Thoracic aorta (tissue), 2 donors: ENCODE measurements around the gene FAM185A. TPM values are rescaled to one million over a fixed set of nuclear protein-coding genes. Genes with fewer than 3 reads are reported as not detected.
"Not testable (repeated sequence)": the region's sequence is repeated elsewhere in the genome, so short reads cannot be mapped to it uniquely, and the experiment has no call there.

Source experiments
- ATAC-seq: fragments of 150-250 bp; one replicate; pipeline ENCODE4 v1.8.0; 2017; ENCODE audit warnings: low read depth; ENCODE audit not compliant: insufficient number of reproducible peaks, low FRiP score
- DNase-seq: peaks from one replicate; pipeline ENCODE4 v3.0.0-alpha.2; 2020; ENCODE audit warnings: low spot score
- H3K27ac ChIP-seq, 2 donors: fragments of 200-600 bp; sonication (generic); 1 replicate in 1 of 2; 2 replicates in 1 of 2; pipeline ENCODE4 v1.5.1; 2016; ENCODE audit warnings: mild to moderate bottlenecking in 2 of 2, moderate library complexity in 2 of 2
- H3K27me3 ChIP-seq: fragments of 200-600 bp; sonication (generic); replicated peaks from 2 replicates; pipeline ENCODE4 v1.6.0; 2016; ENCODE audit warnings: mild to moderate bottlenecking; ENCODE audit not compliant: insufficient read depth
- H3K36me3 ChIP-seq: fragments of 200-600 bp; sonication (generic); one replicate; pipeline ENCODE4 v1.5.1; 2016
- H3K4me1 ChIP-seq, 2 donors: fragments of 200-600 bp; sonication (generic); 1 replicate in 1 of 2; 2 replicates in 1 of 2; pipeline versions ENCODE4 v1.5.1 to v1.6.0; 2016; ENCODE audit warnings: low read depth in 2 of 2, mild to moderate bottlenecking in 1 of 2; ENCODE audit not compliant: control insufficient read depth in 1 of 2
- H3K4me3 ChIP-seq: fragments of 200-600 bp; sonication (generic); 2 replicates; pipeline ENCODE4 v1.5.1; 2016; ENCODE audit warnings: mild to moderate bottlenecking
- H3K9me3 ChIP-seq: fragments of 200-600 bp; sonication (generic); 2 replicates; pipeline ENCODE4 v1.5.1; 2016
- total RNA-seq, 2 donors: library from RNA; depleted of rRNA; stranded (reverse); fragments of >200 nt; gene quantifications; one replicate each; pipeline versions ENCODE4 v1.1.0 to v1.2.3, GENCODE V29; 2016
- TF ChIP-seq, protein P1 (sequence below): fragments of 200-600 bp; sonication (generic); IDR thresholded peaks from one replicate; pipeline ENCODE4 v1.5.1; 2019; ENCODE audit warnings: antibody characterized with exemption

The FAM185A gene
- total RNA-seq, 2 donors from 2014 or later, result 19.0 to 22.4 TPM

GRCh38 chr7:102788770-102789169, 40.0 kb downstream of the FAM185A start:
- H3K9me3 ChIP-seq, H3K36me3 ChIP-seq, H3K4me1 ChIP-seq, H3K4me3 ChIP-seq, ATAC-seq, H3K27me3 ChIP-seq, DNase-seq, H3K27ac ChIP-seq: not testable (repeated sequence)

DNA sequence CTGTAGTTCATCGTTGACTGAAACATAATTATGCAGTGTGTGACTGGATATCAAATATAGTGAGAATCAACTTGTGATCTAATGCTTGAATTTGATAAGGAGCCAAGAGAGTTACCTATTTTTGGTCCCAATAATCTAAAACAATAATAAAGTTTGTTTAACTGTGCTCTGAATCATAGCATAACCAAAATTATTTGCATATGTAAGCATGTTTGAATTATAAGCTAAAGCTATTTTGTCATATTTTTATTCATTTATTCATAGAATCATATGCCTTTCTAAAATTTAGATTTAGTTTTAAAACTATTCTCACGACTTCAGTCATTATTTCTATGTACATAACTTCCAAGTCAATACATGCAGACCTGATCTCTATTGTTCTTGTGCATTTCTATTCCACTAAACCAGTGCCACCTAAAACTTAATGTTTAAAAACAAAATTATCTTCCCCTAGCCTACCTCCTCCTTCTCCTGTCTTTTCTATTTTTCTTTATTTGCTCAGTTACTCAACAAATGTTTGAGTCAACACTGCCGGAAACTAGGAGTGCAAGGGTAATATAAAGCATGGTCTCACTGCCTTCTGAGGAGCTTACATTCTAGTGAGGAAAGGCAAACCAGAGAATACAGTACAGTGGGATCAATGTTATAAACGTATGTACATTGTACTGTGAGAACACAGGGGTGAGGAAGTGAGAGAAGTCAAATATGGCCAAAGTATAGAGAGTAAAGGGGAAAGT, 41.7 kb downstream of the FAM185A start:
- not testable (repeated sequence) for ATAC-seq, H3K4me1 ChIP-seq, H3K27me3 ChIP-seq, H3K9me3 ChIP-seq, H3K27ac ChIP-seq, H3K36me3 ChIP-seq, DNase-seq, H3K4me3 ChIP-seq

DNA sequence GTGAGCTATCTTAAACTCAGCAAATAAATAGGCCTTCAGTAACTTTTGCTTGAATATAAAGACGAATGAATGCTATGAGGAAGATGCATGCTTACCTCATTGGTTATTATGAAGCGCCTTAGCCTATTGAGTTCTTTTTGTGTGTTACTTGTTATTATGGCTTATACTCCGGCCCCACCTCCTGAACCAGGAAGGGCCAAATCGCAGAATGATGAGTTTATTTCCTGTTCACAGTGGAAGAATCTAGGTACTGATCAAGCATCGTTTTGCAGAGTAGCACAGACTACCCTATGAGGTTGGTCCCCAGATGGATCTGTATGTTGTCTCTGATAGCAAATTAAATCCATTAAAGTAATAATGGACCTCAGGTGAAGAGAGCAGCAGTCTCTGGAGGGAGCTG, 42.6 kb downstream of the FAM185A start:
- DNase-seq, H3K27ac ChIP-seq, H3K4me1 ChIP-seq, ATAC-seq, H3K4me3 ChIP-seq, H3K36me3 ChIP-seq, H3K9me3 ChIP-seq, H3K27me3 ChIP-seq: not testable (repeated sequence)

DNA sequence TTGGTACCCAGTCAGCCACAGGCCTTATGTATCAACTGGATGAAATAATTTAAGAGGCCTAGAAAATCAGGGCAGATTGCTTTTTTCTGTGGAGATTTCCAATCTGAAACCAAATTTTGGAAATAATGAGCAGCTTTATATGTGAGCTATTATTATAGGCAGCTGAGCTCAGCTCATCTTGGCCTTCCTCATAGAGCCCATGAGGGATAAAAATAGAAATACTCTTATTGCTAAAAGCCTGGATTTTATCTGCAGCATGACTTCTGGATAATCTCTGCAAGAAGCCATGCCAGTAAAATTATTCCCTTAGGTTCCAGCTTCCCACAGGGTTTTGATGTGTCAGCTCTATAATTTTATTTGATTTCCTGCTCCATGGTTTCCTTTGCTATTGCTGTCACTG, 43.0 kb downstream of the FAM185A start:
- H3K27ac ChIP-seq, DNase-seq, H3K9me3 ChIP-seq, H3K27me3 ChIP-seq, H3K4me1 ChIP-seq, ATAC-seq, H3K4me3 ChIP-seq, H3K36me3 ChIP-seq: not testable (repeated sequence)

DNA sequence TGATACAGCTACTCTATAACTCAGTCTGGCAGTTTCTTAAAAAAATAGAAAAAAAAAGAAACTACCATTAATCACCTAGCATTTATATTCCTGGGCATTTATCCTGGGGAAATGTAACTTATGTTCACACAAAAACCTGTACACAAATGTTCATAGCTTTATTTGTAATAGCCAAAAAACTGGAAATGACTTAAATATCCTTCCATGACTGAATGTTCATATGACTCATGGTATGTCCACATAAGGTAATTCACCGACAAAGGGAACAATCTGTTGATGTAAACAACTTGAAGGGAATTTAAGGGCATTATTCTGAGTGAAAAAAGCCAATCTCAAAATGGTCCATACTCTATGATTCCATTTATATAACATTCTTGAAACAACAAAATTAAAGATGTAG, 45.8 kb downstream of the FAM185A start:
- not testable (repeated sequence) for H3K9me3 ChIP-seq, H3K27ac ChIP-seq, H3K4me1 ChIP-seq, H3K27me3 ChIP-seq, DNase-seq, H3K36me3 ChIP-seq, ATAC-seq, H3K4me3 ChIP-seq

DNA sequence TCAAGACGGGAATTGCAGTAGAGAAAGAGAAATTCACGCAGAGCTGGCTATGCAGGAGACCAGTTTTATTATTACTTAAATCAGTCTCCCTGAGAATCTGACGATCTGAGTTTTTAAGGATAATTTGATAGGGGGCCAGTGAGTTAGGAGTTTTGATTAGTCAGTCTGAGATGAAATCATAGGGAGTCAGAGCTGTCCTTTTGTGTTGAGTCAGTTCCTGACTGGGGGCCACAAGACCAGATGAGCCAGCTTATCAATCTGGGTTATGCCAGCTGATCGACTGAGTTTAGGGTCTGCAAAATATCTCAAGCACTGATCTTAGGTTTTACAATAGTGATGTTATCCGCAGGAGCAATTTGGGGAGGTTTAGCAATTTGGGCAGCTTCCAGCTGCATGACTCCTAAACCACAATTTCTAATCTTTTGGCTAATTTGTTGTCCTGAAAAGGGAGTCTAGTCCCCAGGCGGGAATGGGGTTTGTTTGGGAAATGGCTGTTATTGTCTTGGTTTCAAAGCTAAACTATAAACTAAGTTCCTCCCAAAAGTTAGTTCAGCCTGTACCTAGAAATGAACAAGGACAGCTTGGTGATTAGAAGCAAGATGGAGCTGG, 47.3 kb downstream of the FAM185A start:
- not testable (repeated sequence) for H3K27me3 ChIP-seq, H3K4me3 ChIP-seq, ATAC-seq, H3K36me3 ChIP-seq, H3K4me1 ChIP-seq, H3K9me3 ChIP-seq, DNase-seq, H3K27ac ChIP-seq

GRCh38 chr7:102806613-102807012, 57.8 kb downstream of the FAM185A start:
- no peaks in the 10 kb centered on the region for H3K27me3 ChIP-seq
- no peak overlapping the region for H3K4me3 ChIP-seq
- H3K9me3 ChIP-seq, result no peaks in the 10 kb centered on the region
- H3K27ac ChIP-seq, result no peak overlapping the region
- peaks cover 5% of the 10 kb centered on the region for H3K36me3 ChIP-seq
- peaks cover 2 to 18% of the 10 kb centered on the region in 2 donors for H3K4me1 ChIP-seq
- ATAC-seq (no peak), DNase-seq (no peak)
- TF ChIP-seq, protein P1, sequence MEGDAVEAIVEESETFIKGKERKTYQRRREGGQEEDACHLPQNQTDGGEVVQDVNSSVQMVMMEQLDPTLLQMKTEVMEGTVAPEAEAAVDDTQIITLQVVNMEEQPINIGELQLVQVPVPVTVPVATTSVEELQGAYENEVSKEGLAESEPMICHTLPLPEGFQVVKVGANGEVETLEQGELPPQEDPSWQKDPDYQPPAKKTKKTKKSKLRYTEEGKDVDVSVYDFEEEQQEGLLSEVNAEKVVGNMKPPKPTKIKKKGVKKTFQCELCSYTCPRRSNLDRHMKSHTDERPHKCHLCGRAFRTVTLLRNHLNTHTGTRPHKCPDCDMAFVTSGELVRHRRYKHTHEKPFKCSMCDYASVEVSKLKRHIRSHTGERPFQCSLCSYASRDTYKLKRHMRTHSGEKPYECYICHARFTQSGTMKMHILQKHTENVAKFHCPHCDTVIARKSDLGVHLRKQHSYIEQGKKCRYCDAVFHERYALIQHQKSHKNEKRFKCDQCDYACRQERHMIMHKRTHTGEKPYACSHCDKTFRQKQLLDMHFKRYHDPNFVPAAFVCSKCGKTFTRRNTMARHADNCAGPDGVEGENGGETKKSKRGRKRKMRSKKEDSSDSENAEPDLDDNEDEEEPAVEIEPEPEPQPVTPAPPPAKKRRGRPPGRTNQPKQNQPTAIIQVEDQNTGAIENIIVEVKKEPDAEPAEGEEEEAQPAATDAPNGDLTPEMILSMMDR, result no peak

- no peak overlapping the region for H3K4me3 ChIP-seq
- peaks cover 11 to 34% of the 10 kb centered on the region in 2 donors for H3K4me1 ChIP-seq
- peak overlapping the region; percentile 34 to 49 for H3K27ac ChIP-seq
- DNase-seq (no peak), ATAC-seq (no peak)
- H3K9me3 ChIP-seq, result no peaks in the 10 kb centered on the region
- H3K36me3 ChIP-seq, result peaks cover 5% of the 10 kb centered on the region
- TF ChIP-seq, protein P1, result no peak
- no peaks in the 10 kb centered on the region for H3K27me3 ChIP-seq
Observed at GRCh38 chr7:102810916-102811315, 62.1 kb downstream of the FAM185A start.
